ENCODE measurements around the gene OR51F1.
"Not testable (repeated sequence)": the region's sequence is repeated elsewhere in the genome, so short reads cannot be mapped to it uniquely, and the experiment has no call there.

OR51F1 gene

GRCh38 chr11:4801316-4801715 lies 31.6 kb upstream of the OR51F1 start:
- not testable (repeated sequence) for H3K27me3 ChIP-seq (ENCODE audit: control insufficient read depth in 3 of 3, insufficient read depth in 3 of 3, low read depth in 1 of 3, low read length in 3 of 3); H2BK15ac ChIP-seq (ENCODE audit: low read length); H4K8ac ChIP-seq (ENCODE audit: low read depth, low read length); H3K14ac ChIP-seq (ENCODE audit: low read length); H3K36me3 ChIP-seq (replicated peaks in 1 of 2; ENCODE audit: control insufficient read depth in 2 of 2, insufficient read depth in 2 of 2, low read length in 2 of 2); H3K18ac ChIP-seq (ENCODE audit: low read length); H2BK12ac ChIP-seq (ENCODE audit: low read length); H3K9me3 ChIP-seq (replicated peaks in 1 of 2; ENCODE audit: control insufficient read depth in 2 of 2, insufficient read depth in 1 of 2, low read depth in 1 of 2, low read length in 2 of 2); H3K27ac ChIP-seq (replicated peaks; ENCODE audit: low read length); H2AFZ ChIP-seq (ENCODE audit: low read length); H3K9ac ChIP-seq (ENCODE audit: low read depth, low read length, poor library complexity); H3K4me2 ChIP-seq (ENCODE audit: insufficient read depth, low read length, poor library complexity, severe bottlenecking); H3K4ac ChIP-seq (ENCODE audit: low read length); H3K23ac ChIP-seq (ENCODE audit: low read depth, low read length, poor library complexity); H3K79me1 ChIP-seq (ENCODE audit: low read depth, low read length); H2BK120ac ChIP-seq (ENCODE audit: low read depth, low read length); H2BK5ac ChIP-seq (ENCODE audit: low read length); H2AK5ac ChIP-seq (ENCODE audit: low read depth, low read length); H4K91ac ChIP-seq (ENCODE audit: low read depth, low read length, poor library complexity); DNase-seq (ENCODE audit: low spot score); H3K4me1 ChIP-seq (ENCODE audit: control insufficient read depth in 2 of 2, insufficient read depth in 1 of 2, low read depth in 1 of 2, low read length in 2 of 2); H3K4me3 ChIP-seq (ENCODE audit: low read length in 2 of 2)
- WGBS, 2 donors (ENCODE audit: extremely low coverage in 2 of 2, insufficient read length in 2 of 2, insufficient replicate concordance in 1 of 2), result no CpG with 5 or more reads among the region's 5 CpGs

DNA sequence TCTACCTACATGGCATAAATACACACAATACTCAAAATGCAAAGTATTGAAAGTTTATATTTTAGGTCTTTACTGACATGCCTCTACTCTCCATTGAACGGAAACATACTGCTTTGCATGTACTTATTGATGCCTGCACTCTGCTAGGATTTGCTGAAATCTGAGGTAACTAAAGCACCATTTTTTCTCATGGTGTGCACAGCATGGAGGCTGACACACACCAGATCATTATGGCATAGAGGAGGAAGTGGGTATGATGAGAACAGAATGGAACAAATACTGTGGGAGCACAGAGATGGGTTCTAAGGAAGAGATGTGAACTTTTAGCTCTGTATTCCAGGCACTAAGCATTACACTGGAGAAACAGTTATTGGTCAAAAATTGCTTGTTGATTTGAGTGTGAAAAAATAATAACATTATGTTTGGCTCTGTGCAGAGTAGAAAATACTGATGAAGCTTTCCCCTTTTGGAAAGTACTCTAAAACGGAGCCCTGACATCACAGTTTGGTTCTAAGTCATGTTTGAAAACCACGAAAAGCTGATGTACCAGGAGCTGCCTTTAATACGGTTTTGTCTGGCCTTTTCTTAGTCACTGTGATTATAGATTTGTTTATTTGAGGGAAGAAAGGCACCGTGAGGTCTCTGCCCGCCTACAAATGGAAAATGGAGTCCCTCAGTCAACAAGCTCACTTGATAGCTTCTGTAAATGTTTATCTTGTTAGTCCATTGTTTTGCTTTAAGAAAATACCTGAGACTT lies 28.9 kb upstream of the OR51F1 start:
- Histone ChIP-seq H2BK5ac (ENCODE audit: low read length) (no peak overlapping the region), H3K23ac (ENCODE audit: low read depth, low read length, poor library complexity) (no peak overlapping the region), H4K8ac (ENCODE audit: low read depth, low read length) (no peak overlapping the region), H3K4me3 (ENCODE audit: low read length in 2 of 2) (no peak overlapping the region), H3K9me3 (replicated peaks in 1 of 2; ENCODE audit: control insufficient read depth in 2 of 2, insufficient read depth in 1 of 2, low read depth in 1 of 2, low read length in 2 of 2) (no peaks in the 10 kb centered on the region), H3K14ac (ENCODE audit: low read length) (no peak overlapping the region), H2BK12ac (ENCODE audit: low read length) (no peak overlapping the region), H4K91ac (ENCODE audit: low read depth, low read length, poor library complexity) (no peak overlapping the region), H3K9ac (ENCODE audit: low read depth, low read length, poor library complexity) (no peak overlapping the region), H3K27ac (replicated peaks; ENCODE audit: low read length) (no peak overlapping the region), H2BK120ac (ENCODE audit: low read depth, low read length) (no peak overlapping the region), H3K36me3 (replicated peaks in 1 of 2; ENCODE audit: control insufficient read depth in 2 of 2, insufficient read depth in 2 of 2, low read length in 2 of 2) (no peaks in the 10 kb centered on the region), H3K4me1 (ENCODE audit: control insufficient read depth in 2 of 2, insufficient read depth in 1 of 2, low read depth in 1 of 2, low read length in 2 of 2) (no peaks in the 10 kb centered on the region), H3K79me1 (ENCODE audit: low read depth, low read length) (no peaks in the 10 kb centered on the region), H3K4ac (ENCODE audit: low read length) (no peak overlapping the region), H3K18ac (ENCODE audit: low read length) (no peak overlapping the region), H3K4me2 (ENCODE audit: insufficient read depth, low read length, poor library complexity, severe bottlenecking) (no peak overlapping the region), H2BK15ac (ENCODE audit: low read length) (no peak overlapping the region), H2AK5ac (ENCODE audit: low read depth, low read length) (no peak overlapping the region), H3K27me3 (ENCODE audit: control insufficient read depth in 3 of 3, insufficient read depth in 3 of 3, low read depth in 1 of 3, low read length in 3 of 3) (no peaks in the 10 kb centered on the region), H2AFZ (ENCODE audit: low read length) (no peak overlapping the region)
- DNase-seq (ENCODE audit: low spot score), result no peak
- no CpG with 5 or more reads among the region's 6 CpGs for WGBS, 2 donors (ENCODE audit: extremely low coverage in 2 of 2, insufficient read length in 2 of 2, insufficient replicate concordance in 1 of 2)

GRCh38 chr11:4797206-4797605 lies 27.5 kb upstream of the OR51F1 start:
- no peak overlapping the region for H2BK15ac ChIP-seq (ENCODE audit: low read length)
- H2AFZ ChIP-seq (ENCODE audit: low read length), result no peak overlapping the region
- H4K91ac ChIP-seq (ENCODE audit: low read depth, low read length, poor library complexity), result no peak overlapping the region
- no peak overlapping the region for H3K4me3 ChIP-seq (ENCODE audit: low read length in 2 of 2)
- H3K27ac ChIP-seq (replicated peaks; ENCODE audit: low read length), result no peak overlapping the region
- H3K23ac ChIP-seq (ENCODE audit: low read depth, low read length, poor library complexity), result no peak overlapping the region
- H3K9ac ChIP-seq (ENCODE audit: low read depth, low read length, poor library complexity), result no peak overlapping the region
- H2BK5ac ChIP-seq (ENCODE audit: low read length), result no peak overlapping the region
- H2BK120ac ChIP-seq (ENCODE audit: low read depth, low read length), result no peak overlapping the region
- no peaks in the 10 kb centered on the region for H3K27me3 ChIP-seq (ENCODE audit: control insufficient read depth in 3 of 3, insufficient read depth in 3 of 3, low read depth in 1 of 3, low read length in 3 of 3)
- no peak overlapping the region for H2BK12ac ChIP-seq (ENCODE audit: low read length)
- H3K36me3 ChIP-seq (replicated peaks in 1 of 2; ENCODE audit: control insufficient read depth in 2 of 2, insufficient read depth in 2 of 2, low read length in 2 of 2), result no peaks in the 10 kb centered on the region
- no CpG with 5 or more reads among the region's 2 CpGs for WGBS, 2 donors (ENCODE audit: extremely low coverage in 2 of 2, insufficient read length in 2 of 2, insufficient replicate concordance in 1 of 2)
- no peak overlapping the region for H2AK5ac ChIP-seq (ENCODE audit: low read depth, low read length)
- no peak overlapping the region for H3K18ac ChIP-seq (ENCODE audit: low read length)
- H3K79me1 ChIP-seq (ENCODE audit: low read depth, low read length), result no peaks in the 10 kb centered on the region
- DNase-seq (ENCODE audit: low spot score), result no peak
- H4K8ac ChIP-seq (ENCODE audit: low read depth, low read length), result no peak overlapping the region
- no peak overlapping the region for H3K14ac ChIP-seq (ENCODE audit: low read length)
- H3K4me1 ChIP-seq (ENCODE audit: control insufficient read depth in 2 of 2, insufficient read depth in 1 of 2, low read depth in 1 of 2, low read length in 2 of 2), result no peaks in the 10 kb centered on the region
- no peak overlapping the region for H3K4ac ChIP-seq (ENCODE audit: low read length)
- no peaks in the 10 kb centered on the region for H3K9me3 ChIP-seq (replicated peaks in 1 of 2; ENCODE audit: control insufficient read depth in 2 of 2, insufficient read depth in 1 of 2, low read depth in 1 of 2, low read length in 2 of 2)
- no peak overlapping the region for H3K4me2 ChIP-seq (ENCODE audit: insufficient read depth, low read length, poor library complexity, severe bottlenecking)

- H4K91ac ChIP-seq (ENCODE audit: low read depth, low read length, poor library complexity), result no peak overlapping the region
- H3K4ac ChIP-seq (ENCODE audit: low read length), result no peak overlapping the region
- no peak overlapping the region for H3K4me2 ChIP-seq (ENCODE audit: insufficient read depth, low read length, poor library complexity, severe bottlenecking)
- no CpG with 5 or more reads among the region's 1 CpG for WGBS, 2 donors (ENCODE audit: extremely low coverage in 2 of 2, insufficient read length in 2 of 2, insufficient replicate concordance in 1 of 2)
- no peak overlapping the region for H2BK5ac ChIP-seq (ENCODE audit: low read length)
- H4K8ac ChIP-seq (ENCODE audit: low read depth, low read length), result no peak overlapping the region
- no peaks in the 10 kb centered on the region for H3K4me1 ChIP-seq (ENCODE audit: control insufficient read depth in 2 of 2, insufficient read depth in 1 of 2, low read depth in 1 of 2, low read length in 2 of 2)
- H2BK120ac ChIP-seq (ENCODE audit: low read depth, low read length), result no peak overlapping the region
- no peak overlapping the region for H2AK5ac ChIP-seq (ENCODE audit: low read depth, low read length)
- no peak overlapping the region for H3K27ac ChIP-seq (replicated peaks; ENCODE audit: low read length)
- no peak overlapping the region for H2BK12ac ChIP-seq (ENCODE audit: low read length)
- H2BK15ac ChIP-seq (ENCODE audit: low read length), result no peak overlapping the region
- no peak overlapping the region for H3K18ac ChIP-seq (ENCODE audit: low read length)
- H3K23ac ChIP-seq (ENCODE audit: low read depth, low read length, poor library complexity), result no peak overlapping the region
- H3K36me3 ChIP-seq (replicated peaks in 1 of 2; ENCODE audit: control insufficient read depth in 2 of 2, insufficient read depth in 2 of 2, low read length in 2 of 2), result no peaks in the 10 kb centered on the region
- H3K14ac ChIP-seq (ENCODE audit: low read length), result no peak overlapping the region
- H3K27me3 ChIP-seq (ENCODE audit: control insufficient read depth in 3 of 3, insufficient read depth in 3 of 3, low read depth in 1 of 3, low read length in 3 of 3), result no peaks in the 10 kb centered on the region
- DNase-seq (ENCODE audit: low spot score), result no peak
- H3K79me1 ChIP-seq (ENCODE audit: low read depth, low read length), result no peaks in the 10 kb centered on the region
- no peaks in the 10 kb centered on the region for H3K9me3 ChIP-seq (replicated peaks in 1 of 2; ENCODE audit: control insufficient read depth in 2 of 2, insufficient read depth in 1 of 2, low read depth in 1 of 2, low read length in 2 of 2)
- no peak overlapping the region for H3K9ac ChIP-seq (ENCODE audit: low read depth, low read length, poor library complexity)
- no peak overlapping the region for H3K4me3 ChIP-seq (ENCODE audit: low read length in 2 of 2)
- no peak overlapping the region for H2AFZ ChIP-seq (ENCODE audit: low read length)
These were observed 12.7 kb upstream of the OR51F1 start for GRCh38 chr11:4782454-4782853.
